Right lobe of liver (tissue), 4 donors: ENCODE data around the gene PRKN.

Experiments
- POLR2A ChIP-seq: fragments of 450-650 bp; IDR thresholded peaks from one replicate; pipeline ENCODE4 v1.6.1; 2017; ENCODE audit warnings: antibody characterized with exemption, mild to moderate bottlenecking
- TF ChIP-seq, protein P1 (sequence below), 4 donors: fragments of 200-600 bp in 3 of 4; fragments of 450-650 bp in 1 of 4; IDR thresholded peaks; one replicate each; pipeline versions ENCODE4 v1.5.1 to v1.8.0; 2016 to 2022; ENCODE audit warnings: antibody characterized with exemption in 4 of 4, mild to moderate bottlenecking in 2 of 4
- donor health status: DM: no; HTN: no; CAD: no.
- donor health status: DM: no; HTN: no; CAD: no.
- donor health status: DM: no; HTN: yes; CAD: no.

DNA sequence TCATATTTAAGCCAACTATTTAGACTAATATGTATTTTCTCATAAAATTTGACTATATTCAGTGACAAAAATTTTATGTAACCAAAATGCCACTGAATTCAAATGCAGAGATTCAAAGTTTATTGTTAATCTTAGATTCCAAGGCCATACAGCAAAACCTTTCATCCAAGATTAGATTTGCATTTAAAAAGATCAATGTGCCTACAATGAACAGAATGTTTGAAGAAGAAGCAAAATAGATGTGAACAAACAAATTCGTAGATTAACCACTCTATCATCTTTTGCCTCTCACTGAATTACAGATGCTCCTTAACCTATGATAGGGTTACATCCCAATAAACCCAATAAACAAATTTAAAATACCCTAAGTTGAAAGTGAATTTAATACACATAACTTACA lies 121.7 kb downstream of the PRKN start:
- TF ChIP-seq, protein P1, sequence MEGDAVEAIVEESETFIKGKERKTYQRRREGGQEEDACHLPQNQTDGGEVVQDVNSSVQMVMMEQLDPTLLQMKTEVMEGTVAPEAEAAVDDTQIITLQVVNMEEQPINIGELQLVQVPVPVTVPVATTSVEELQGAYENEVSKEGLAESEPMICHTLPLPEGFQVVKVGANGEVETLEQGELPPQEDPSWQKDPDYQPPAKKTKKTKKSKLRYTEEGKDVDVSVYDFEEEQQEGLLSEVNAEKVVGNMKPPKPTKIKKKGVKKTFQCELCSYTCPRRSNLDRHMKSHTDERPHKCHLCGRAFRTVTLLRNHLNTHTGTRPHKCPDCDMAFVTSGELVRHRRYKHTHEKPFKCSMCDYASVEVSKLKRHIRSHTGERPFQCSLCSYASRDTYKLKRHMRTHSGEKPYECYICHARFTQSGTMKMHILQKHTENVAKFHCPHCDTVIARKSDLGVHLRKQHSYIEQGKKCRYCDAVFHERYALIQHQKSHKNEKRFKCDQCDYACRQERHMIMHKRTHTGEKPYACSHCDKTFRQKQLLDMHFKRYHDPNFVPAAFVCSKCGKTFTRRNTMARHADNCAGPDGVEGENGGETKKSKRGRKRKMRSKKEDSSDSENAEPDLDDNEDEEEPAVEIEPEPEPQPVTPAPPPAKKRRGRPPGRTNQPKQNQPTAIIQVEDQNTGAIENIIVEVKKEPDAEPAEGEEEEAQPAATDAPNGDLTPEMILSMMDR (IDR thresholded peaks at IDR 0.05): no peak
- no peak for TF ChIP-seq POLR2A
